GM12878 (cell line): ENCODE data around the gene DBI. TPM values are rescaled to one million over a fixed set of nuclear protein-coding genes. Genes with fewer than 3 reads are reported as not detected.

ENCODE experiments used
- ATAC-seq: fragments of 200-7000 bp; cut with Tn5 transposase; 3 replicates; pipeline ENCODE4 v1.9.1; 2020; ENCODE audit warnings: mild to moderate bottlenecking, moderate library complexity
- BruUV-seq: library from RNA; stranded (reverse); fragments of 400-500 nt; replicated peaks from 2 replicates; lab custom pipeline; 2021; lab: Mats Ljungman, UMichigan
- CTCF ChIA-PET: fragments of 300-600 bp; sonication (Branson Sonifier 250); formaldehyde crosslinking; extraction: SDS; loops from one replicate; lab custom pipeline; 2021; ENCODE audit warnings: inconsistent platforms; lab: Yijun Ruan, JAX
- POLR2A ChIA-PET: fragments of 350-600 bp; formaldehyde crosslinking; extraction: SDS; loops from one replicate; lab custom pipeline; 2021; ENCODE audit warnings: inconsistent platforms; lab: Charles Lee
- RAD21 ChIA-PET: fragments of 300-600 bp; sonication (Branson Sonifier 250); formaldehyde crosslinking; loops from one replicate; lab custom pipeline; 2023; ENCODE audit warnings: antibody characterized with exemption; ENCODE audit not compliant: unreplicated experiment; lab: Charles Lee
- SMC1A ChIA-PET: fragments of 300-600 bp; sonication (Branson Sonifier 250); formaldehyde crosslinking; loops from one replicate; lab custom pipeline; 2023; ENCODE audit not compliant: unreplicated experiment, uncharacterized antibody; lab: Charles Lee
- DNase-seq: peaks from one replicate; pipeline ENCODE4 v3.0.0-alpha.2; 2011; ENCODE audit warnings: low read depth, low spot score
- FAIRE-seq: peaks from 3 replicates; lab custom pipeline; 2011; peaks lifted over from hg19 to GRCh38; lab: Jason Lieb, UNC
- H2AFZ ChIP-seq: 2 replicates; pipeline ENCODE4 v1.6.0; 2011; ENCODE audit warnings: low read depth, low read length, control low read depth; ENCODE audit not compliant: control insufficient read depth
- H3K27ac ChIP-seq: 2 replicates; pipeline ENCODE4 v1.5.1; 2011; ENCODE audit warnings: control low read depth; ENCODE audit not compliant: control insufficient read depth, insufficient read depth
- H3K27me3 ChIP-seq, 2 experiments: replicated peaks in 1 of 2; 2 replicates each; pipeline versions ENCODE4 v1.6.0 to v1.6.1; 2011; ENCODE audit warnings: low read length in 1 of 2; ENCODE audit not compliant: control insufficient read depth in 2 of 2, insufficient read depth in 2 of 2
- H3K36me3 ChIP-seq, 2 experiments: 2 replicates each; pipeline ENCODE4 v1.5.1; 2011; ENCODE audit warnings: low read length in 1 of 2; ENCODE audit not compliant: control insufficient read depth in 2 of 2, insufficient read depth in 2 of 2
- H3K4me1 ChIP-seq: 2 replicates; pipeline ENCODE4 v1.6.1; 2011; ENCODE audit warnings: mild to moderate bottlenecking, low read length, moderate library complexity, mixed read lengths; ENCODE audit not compliant: control insufficient read depth, insufficient read depth
- H3K4me2 ChIP-seq: 2 replicates; pipeline ENCODE4 v1.6.0; 2011; ENCODE audit warnings: control low read depth; ENCODE audit not compliant: control insufficient read depth, insufficient read depth
- H3K4me3 ChIP-seq: fragments of 200-600 bp; sonication (generic); 2 replicates; pipeline ENCODE4 v1.5.1; 2016
- H3K79me2 ChIP-seq: 2 replicates; pipeline ENCODE4 v1.6.0; 2011; ENCODE audit warnings: low read length; ENCODE audit not compliant: control insufficient read depth, insufficient read depth
- H3K9ac ChIP-seq: 2 replicates; pipeline ENCODE4 v1.8.0; 2011; ENCODE audit warnings: low read length, control low read depth, mixed read lengths; ENCODE audit not compliant: control insufficient read depth, insufficient read depth
- H3K9me3 ChIP-seq: replicated peaks from 3 replicates; pipeline ENCODE4 v1.5.1; 2011; ENCODE audit warnings: mild to moderate bottlenecking, low read length; ENCODE audit not compliant: control insufficient read depth, insufficient read depth
- H4K20me1 ChIP-seq: 2 replicates; pipeline ENCODE4 v1.6.0; 2011; ENCODE audit not compliant: control insufficient read depth, insufficient read depth
- CEBPB ChIP-seq, 2 experiments: fragments of 150-350 bp in 1 of 2; IDR thresholded peaks; 2 replicates each; pipeline ENCODE4 v1.6.1; 2012 to 2014; ENCODE audit warnings: low read depth in 2 of 2, low read length in 2 of 2, borderline replicate concordance in 1 of 2, inconsistent platforms in 1 of 2
- ELK1 ChIP-seq: IDR thresholded peaks from 2 replicates; pipeline ENCODE4 v1.6.1; 2012; ENCODE audit warnings: low read depth, low read length, improper control_type of control experiment
- NBN ChIP-seq: fragments of 450-650 bp; IDR thresholded peaks from 2 replicates; pipeline ENCODE4 v1.6.1; 2016
- ZBED1 ChIP-seq: IDR thresholded peaks from 2 replicates; pipeline ENCODE4 v1.6.1; 2016; ENCODE audit warnings: borderline replicate concordance
- WGBS: methylation state at CpG from one replicate; pipeline ENCODE4 v1.1.6; 2016; ENCODE audit warnings: low lambda C conversion rate; ENCODE audit not compliant: insufficient replicate concordance, insufficient coverage; ENCODE audit errors: missing lambda C conversion rate; 5-methylcytosine and 5-hydroxymethylcytosine counted together
- in situ Hi-C: fragments of 300-500 bp; cut with MboI; formaldehyde crosslinking; loops from 9 replicates; pipeline ENCODE4 v1.14.3; 2018; ENCODE audit warnings: mixed read lengths
- intact Hi-C: fragments of 100-400 bp; cut with micrococcal nuclease; formaldehyde crosslinking; loops from one replicate; pipeline ENCODE4 v1.14.2; 2022; ENCODE audit not compliant: unreplicated experiment
- polyA plus RNA-seq, 11 experiments: library from polyadenylated mRNA; depleted of rRNA in 4 of 11; unstranded in 6 of 11; stranded (reverse) in 5 of 11; fragments of >200 nt; fragmentation: Nextera tagmentation in 4 of 11; fragmentation: Illumina TruSeq in 1 of 11; extraction: Ambion mirVana in 4 of 11; extraction: Trizol in 1 of 11; gene quantifications; 1 replicate in 1 of 11; 2 replicates in 10 of 11; pipeline versions ENCODE4 v1.2.1 to v1.2.3, GENCODE V29; 2011 to 2016; ENCODE audit warnings: inconsistent platforms in 2 of 11, missing spikeins in 2 of 11, low read depth in 1 of 11
- total RNA-seq, 4 experiments: library from RNA; depleted of rRNA in 3 of 4; stranded (reverse); fragments of >200 nt in 3 of 4; fragmentation: Illumina TruSeq in 1 of 4; extraction: Trizol in 1 of 4; gene quantifications; 2 replicates each; pipeline versions ENCODE4 v1.2.1 to v1.2.3, GENCODE V29; 2013 to 2021

Gene DBI
- total and polyA plus RNA-seq, 10 of the 15 experiments (the other 5 are each of a cell fraction or from before 2014, with no cell fraction given), result 248 to 2,567 (median 943) TPM

- ATAC-seq (no peak), FAIRE-seq (no peak), DNase-seq (no peak)
- H3K9ac ChIP-seq, result no peak overlapping the region
- TF ChIP-seq ELK1 (no peak), NBN (no peak), CEBPB (IDR thresholded peaks at IDR 0.05; ENCODE audit: borderline replicate concordance in 1 of 2, low read depth in 2 of 2, low read length in 2 of 2) (no peak), ZBED1 (no peak)
- in situ Hi-C loops, result no loop called here
- ChIA-PET POLR2A (interaction anchor here (0.6 to 2.6 kb wide), 3 partner anchors 9 to 17 kb away, joined by 5 to 13 read pairs (median 8); partner anchors contain the start of genes C2orf76 and DBI), SMC1A (interaction anchor here (0.6 to 2.7 kb wide), 7 partner anchors 9 to 255 kb away, joined by 3 to 16 read pairs (median 3); no protein-coding TSS in a partner anchor), CTCF (interaction anchor here (1.0 to 1.5 kb wide), 2 partner anchors 9 to 10 kb away, joined by 4 read pairs; no protein-coding TSS in a partner anchor), RAD21 (interaction anchor here (1.1 to 1.7 kb wide), 4 partner anchors 7 to 66 kb away, joined by 3 to 4 read pairs (median 4); no protein-coding TSS in a partner anchor)
- WGBS, result 66% methylated on average over 6 of the region's 6 CpGs
- H2AFZ ChIP-seq, result no peak overlapping the region
- no peaks in the 10 kb centered on the region for H3K9me3 ChIP-seq
- H3K27me3 ChIP-seq, result no peaks in the 10 kb centered on the region
- no peaks in the 10 kb centered on the region for H4K20me1 ChIP-seq
- intact Hi-C loops, result no loop called here
- no peak overlapping the region for H3K27ac ChIP-seq
- H3K4me2 ChIP-seq, result no peak overlapping the region
- H3K79me2 ChIP-seq, result no peaks in the 10 kb centered on the region
- no TSS peak for BruUV-seq
- peaks cover 0 to under 1% of the 10 kb centered on the region in 2 experiments; a peak in 2 of 4 replicates for H3K36me3 ChIP-seq
- no peak overlapping the region for H3K4me3 ChIP-seq
- no peaks in the 10 kb centered on the region for H3K4me1 ChIP-seq
These were observed 11.8 kb downstream of the DBI start for GRCh38 chr2:119378566-119378965.
